HG03460 (cell line): ENCODE data around the gene USH2A.
A peak's percentile ranks its signal among the peaks of the same experiment; 100 is the strongest.

Experiments
- ATAC-seq: cut with Tn5 transposase; IDR thresholded peaks from one replicate; pipeline ENCODE4 v1.9.1; 2021; ENCODE audit not compliant: unreplicated experiment

USH2A gene

GRCh38 chr1:215608646-215609045 is 814.6 kb downstream of the USH2A start:
- no peak for ATAC-seq

- ATAC-seq: no peak
These were observed 815.8 kb downstream of the USH2A start for GRCh38 chr1:215607412-215607811.

- no peak for ATAC-seq
These were observed 816.6 kb downstream of the USH2A start for GRCh38 chr1:215606564-215607168.

GRCh38 chr1:215606036-215606435 is 817.2 kb downstream of the USH2A start:
- no peak for ATAC-seq

GRCh38 chr1:215605011-215605621 is 818.1 kb downstream of the USH2A start:
- no peak for ATAC-seq

- no peak for ATAC-seq
These were observed 819.9 kb downstream of the USH2A start for GRCh38 chr1:215603319-215603718.

- no peak for ATAC-seq
These were observed 822.0 kb downstream of the USH2A start for GRCh38 chr1:215601276-215601675.

- ATAC-seq: no peak
These were observed 822.4 kb downstream of the USH2A start for GRCh38 chr1:215600867-215601266.

- ATAC-seq: no peak
These were observed 822.9 kb downstream of the USH2A start for GRCh38 chr1:215600258-215600792.

GRCh38 chr1:215599418-215600074 is 823.7 kb downstream of the USH2A start:
- no peak for ATAC-seq

- no peak for ATAC-seq
These were observed 825.3 kb downstream of the USH2A start for GRCh38 chr1:215597961-215598360.

GRCh38 chr1:215595231-215595630 is 828.0 kb downstream of the USH2A start:
- no peak for ATAC-seq

GRCh38 chr1:215594640-215595039 is 828.6 kb downstream of the USH2A start:
- no peak for ATAC-seq

GRCh38 chr1:215590779-215591491 is 832.3 kb downstream of the USH2A start:
- no peak for ATAC-seq

- no peak for ATAC-seq
These were observed 833.4 kb downstream of the USH2A start for GRCh38 chr1:215589650-215590435.

- peak; percentile 61 for ATAC-seq
These were observed 838.9 kb downstream of the USH2A start for GRCh38 chr1:215584389-215584788.

GRCh38 chr1:215583185-215583749 is 840.0 kb downstream of the USH2A start:
- ATAC-seq: no peak

- ATAC-seq: no peak
These were observed 841.4 kb downstream of the USH2A start for GRCh38 chr1:215581896-215582295.
